Measurements from ENCODE around the gene RIPOR3. TPM values are rescaled to one million over a fixed set of nuclear protein-coding genes. Genes with fewer than 3 reads are reported as not detected.

The RIPOR3 gene
- total RNA-seq, 2 donors from 2014 or later: 2.3 to 6.9 TPM

DNA sequence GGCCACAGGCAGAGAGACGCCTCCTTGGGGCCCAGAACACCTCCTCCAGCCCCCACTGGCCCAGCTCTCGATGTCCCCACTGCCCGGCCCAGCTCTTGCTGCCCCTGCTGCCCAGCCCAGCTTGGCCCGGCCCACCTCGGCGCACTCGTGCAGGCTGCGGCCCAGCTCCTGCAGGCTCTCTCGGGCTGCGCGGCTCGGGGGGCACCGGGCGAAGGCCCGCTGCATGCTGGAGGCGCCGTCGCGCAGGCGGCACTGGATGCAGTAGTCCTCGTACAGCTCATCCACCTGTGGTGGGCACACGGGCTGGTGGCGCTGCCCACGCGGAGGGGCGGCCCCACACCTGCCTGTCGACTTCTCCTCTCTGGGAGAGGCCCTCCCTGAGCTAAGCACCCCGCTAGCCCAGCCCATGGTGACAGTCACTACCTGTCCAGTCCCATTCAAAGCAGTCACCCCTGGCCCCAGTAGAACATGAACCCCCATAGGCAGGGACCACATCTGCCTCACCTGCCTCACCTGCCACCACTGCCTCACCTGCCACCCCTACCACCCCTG, 81.8 kb downstream of the RIPOR3 start:
- TF ChIP-seq, protein P1, sequence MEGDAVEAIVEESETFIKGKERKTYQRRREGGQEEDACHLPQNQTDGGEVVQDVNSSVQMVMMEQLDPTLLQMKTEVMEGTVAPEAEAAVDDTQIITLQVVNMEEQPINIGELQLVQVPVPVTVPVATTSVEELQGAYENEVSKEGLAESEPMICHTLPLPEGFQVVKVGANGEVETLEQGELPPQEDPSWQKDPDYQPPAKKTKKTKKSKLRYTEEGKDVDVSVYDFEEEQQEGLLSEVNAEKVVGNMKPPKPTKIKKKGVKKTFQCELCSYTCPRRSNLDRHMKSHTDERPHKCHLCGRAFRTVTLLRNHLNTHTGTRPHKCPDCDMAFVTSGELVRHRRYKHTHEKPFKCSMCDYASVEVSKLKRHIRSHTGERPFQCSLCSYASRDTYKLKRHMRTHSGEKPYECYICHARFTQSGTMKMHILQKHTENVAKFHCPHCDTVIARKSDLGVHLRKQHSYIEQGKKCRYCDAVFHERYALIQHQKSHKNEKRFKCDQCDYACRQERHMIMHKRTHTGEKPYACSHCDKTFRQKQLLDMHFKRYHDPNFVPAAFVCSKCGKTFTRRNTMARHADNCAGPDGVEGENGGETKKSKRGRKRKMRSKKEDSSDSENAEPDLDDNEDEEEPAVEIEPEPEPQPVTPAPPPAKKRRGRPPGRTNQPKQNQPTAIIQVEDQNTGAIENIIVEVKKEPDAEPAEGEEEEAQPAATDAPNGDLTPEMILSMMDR (IDR thresholded peaks at IDR 0.05): no peak
- no peak for TF ChIP-seq POLR2A (IDR thresholded peaks at IDR 0.05)
- no peak overlapping the region for H3K27ac ChIP-seq
- H3K27me3 ChIP-seq: no peaks in the 10 kb centered on the region
- no peaks in the 10 kb centered on the region for H3K36me3 ChIP-seq (replicated peaks in 1 of 2; ENCODE audit: insufficient read depth in 1 of 2, low read depth in 2 of 2)
- H3K9me3 ChIP-seq: no peaks in the 10 kb centered on the region
- peaks cover 5% of the 10 kb centered on the region for H3K4me1 ChIP-seq
- no peak overlapping the region for H3K4me3 ChIP-seq
- intact Hi-C loops (cut with DNase I): no loop called here
- ATAC-seq (no peak), DNase-seq (no peak)
- 95 to 100% methylated on average over 2 to 28 of the region's 28 CpGs for WGBS, 2 donors

DNA sequence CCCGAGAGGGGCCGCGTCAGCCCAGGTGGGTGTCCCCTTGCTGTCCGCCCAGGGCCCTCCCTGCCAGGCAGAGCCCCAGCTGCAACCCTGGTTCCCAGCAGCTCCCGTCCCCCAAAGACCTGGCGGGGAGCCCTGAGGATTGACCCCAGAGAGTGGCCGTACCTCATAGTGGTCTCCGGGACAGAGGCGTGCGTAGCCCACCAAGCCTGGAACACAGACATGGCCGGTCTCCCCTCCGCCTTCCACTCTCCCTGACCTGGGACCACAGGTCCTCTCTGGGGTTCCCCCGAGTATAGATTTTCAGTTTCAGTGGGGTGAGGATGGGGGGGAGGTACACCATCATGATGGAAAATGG, 82.6 kb downstream of the RIPOR3 start:
- H3K27ac ChIP-seq: no peak overlapping the region
- WGBS, 2 donors: 40 to 95% methylated on average over 1 to 13 of the region's 13 CpGs
- ATAC-seq (no peak), DNase-seq (no peak)
- TF ChIP-seq POLR2A (IDR thresholded peaks at IDR 0.05): no peak
- TF ChIP-seq, protein P1 (IDR thresholded peaks at IDR 0.05): no peak
- H3K4me3 ChIP-seq: no peak overlapping the region
- no peaks in the 10 kb centered on the region for H3K36me3 ChIP-seq (replicated peaks in 1 of 2; ENCODE audit: insufficient read depth in 1 of 2, low read depth in 2 of 2)
- no peaks in the 10 kb centered on the region for H3K9me3 ChIP-seq
- H3K4me1 ChIP-seq: peaks cover 3% of the 10 kb centered on the region
- no peaks in the 10 kb centered on the region for H3K27me3 ChIP-seq
- intact Hi-C loops (cut with DNase I): no loop called here

DNA sequence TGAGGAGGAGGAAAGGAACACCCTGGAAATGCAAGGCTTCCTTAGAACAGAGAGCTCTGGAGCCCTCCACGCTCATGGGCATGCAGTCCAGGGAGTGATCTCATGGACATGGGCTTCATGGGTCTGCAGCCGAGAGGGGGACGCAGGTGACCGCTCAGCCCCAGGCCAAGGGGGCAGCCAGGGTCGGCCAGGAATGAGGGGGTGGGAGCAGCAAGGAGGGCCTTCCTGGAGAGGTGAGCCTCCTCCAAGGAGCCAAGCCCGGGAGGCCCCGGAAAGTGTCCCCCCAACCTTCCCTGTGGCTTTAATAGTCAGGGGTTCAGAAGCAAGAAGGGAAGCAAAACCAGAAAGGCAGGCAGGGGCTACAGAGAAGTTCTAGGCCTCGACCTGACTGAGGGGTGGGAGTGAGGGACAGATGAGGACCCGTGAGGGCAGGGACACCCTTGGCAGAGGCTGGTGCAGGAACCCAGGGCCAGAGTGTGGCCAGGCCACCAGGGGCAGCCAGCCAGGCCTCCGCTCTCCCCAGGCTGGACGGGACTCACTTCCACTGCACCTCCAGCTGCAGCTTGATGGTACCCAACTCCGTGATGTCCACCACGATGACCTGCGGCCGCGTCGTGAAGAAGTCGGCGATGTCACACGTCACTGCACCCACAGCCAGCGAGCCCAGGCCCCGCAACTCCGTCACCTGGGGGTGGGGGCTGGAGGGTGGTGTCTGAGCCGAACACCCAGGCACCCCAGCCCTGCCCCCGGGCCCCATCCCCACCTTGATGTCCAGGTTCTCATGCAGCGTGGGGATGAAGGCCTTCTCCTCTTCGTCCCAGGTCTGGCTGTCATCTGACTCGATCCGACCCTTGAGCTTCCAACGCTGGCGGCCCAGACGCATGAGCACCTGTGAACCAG, 83.2 kb downstream of the RIPOR3 start:
- Histone ChIP-seq H3K4me3 (no peak overlapping the region), H3K27me3 (no peaks in the 10 kb centered on the region), H3K36me3 (replicated peaks in 1 of 2; ENCODE audit: insufficient read depth in 1 of 2, low read depth in 2 of 2) (no peaks in the 10 kb centered on the region), H3K27ac (no peak overlapping the region), H3K4me1 (no peaks in the 10 kb centered on the region), H3K9me3 (no peaks in the 10 kb centered on the region)
- WGBS, 2 donors: 82 to 87% methylated on average over 13 to 32 of the region's 32 CpGs
- ATAC-seq: no peak
- TF ChIP-seq, protein P1 (IDR thresholded peaks at IDR 0.05): no peak
- intact Hi-C loops (cut with DNase I): no loop called here
- DNase-seq: no peak

DNA sequence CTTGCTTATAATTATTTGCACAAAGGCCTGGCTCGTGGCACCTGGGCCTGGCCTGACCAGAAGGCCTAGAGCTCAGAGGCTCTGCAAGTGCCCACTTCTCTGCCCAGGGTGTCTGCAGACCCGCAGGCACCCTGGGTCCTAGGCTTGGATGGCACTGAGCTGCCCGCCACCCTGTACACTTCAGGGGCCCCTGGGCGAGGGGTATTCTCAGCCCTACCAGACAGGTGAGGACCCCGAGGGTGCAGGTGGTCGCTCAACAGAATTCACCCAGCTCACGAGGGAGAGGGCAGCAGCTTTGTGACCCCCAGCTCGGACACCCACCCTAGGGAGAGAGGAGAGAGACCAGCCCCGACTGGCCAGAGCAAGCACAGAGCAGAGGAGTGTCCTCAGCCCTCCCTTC, 83.9 kb downstream of the RIPOR3 start:
- DNase-seq (no peak), ATAC-seq (no peak)
- TF ChIP-seq, protein P1 (IDR thresholded peaks at IDR 0.05): no peak
- TF ChIP-seq POLR2A (IDR thresholded peaks at IDR 0.05): no peak
- Histone ChIP-seq H3K27me3 (no peaks in the 10 kb centered on the region), H3K4me1 (no peaks in the 10 kb centered on the region), H3K4me3 (no peak overlapping the region), H3K9me3 (no peaks in the 10 kb centered on the region), H3K36me3 (replicated peaks in 1 of 2; ENCODE audit: insufficient read depth in 1 of 2, low read depth in 2 of 2) (no peaks in the 10 kb centered on the region), H3K27ac (no peak overlapping the region)
- intact Hi-C loops (cut with DNase I): no loop called here
- 81% methylated on average over 9 of the region's 9 CpGs; no CpG with 5 or more reads in 1 of the 2 donors for WGBS, 2 donors
